ENCODE data around the gene ACTL6B. TPM values are rescaled to one million over a fixed set of nuclear protein-coding genes. Genes with fewer than 3 reads are reported as not detected.
A peak's percentile ranks its signal among the peaks of the same experiment; 100 is the strongest.
"Not testable (repeated sequence)": the region's sequence is repeated elsewhere in the genome, so short reads cannot be mapped to it uniquely, and the experiment has no call there.

Gene ACTL6B
- total RNA-seq, 4 donors from 2014 or later, result not detected

DNA sequence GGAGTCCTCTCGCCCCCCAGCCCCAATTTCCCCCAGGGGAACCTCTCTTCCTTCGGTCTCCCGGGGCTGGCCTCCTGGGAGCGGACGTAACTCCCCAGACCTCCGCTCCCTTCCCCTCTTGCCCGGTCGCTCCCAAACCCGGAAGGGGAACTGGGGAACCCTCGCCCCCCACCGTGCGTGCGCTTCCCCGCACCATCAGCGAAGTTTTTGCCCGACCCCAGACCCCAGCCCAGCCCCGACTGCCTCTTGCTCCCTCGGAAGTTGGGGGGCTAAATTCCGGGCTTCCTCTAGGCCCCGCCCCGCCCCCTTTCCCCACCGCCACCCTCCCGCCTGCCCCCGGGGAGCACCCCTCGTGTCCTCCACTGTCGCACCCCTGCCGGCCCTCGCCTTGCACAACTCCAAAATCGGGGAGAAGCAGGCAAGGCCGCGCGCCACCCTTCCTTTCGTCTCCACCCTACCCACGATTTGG, 17.7 kb upstream of the ACTL6B start:
- peak in 1 of 2 donors; percentile 94 for DNase-seq (ENCODE audit: low spot score in 2 of 2)
- TF ChIP-seq, protein P1, sequence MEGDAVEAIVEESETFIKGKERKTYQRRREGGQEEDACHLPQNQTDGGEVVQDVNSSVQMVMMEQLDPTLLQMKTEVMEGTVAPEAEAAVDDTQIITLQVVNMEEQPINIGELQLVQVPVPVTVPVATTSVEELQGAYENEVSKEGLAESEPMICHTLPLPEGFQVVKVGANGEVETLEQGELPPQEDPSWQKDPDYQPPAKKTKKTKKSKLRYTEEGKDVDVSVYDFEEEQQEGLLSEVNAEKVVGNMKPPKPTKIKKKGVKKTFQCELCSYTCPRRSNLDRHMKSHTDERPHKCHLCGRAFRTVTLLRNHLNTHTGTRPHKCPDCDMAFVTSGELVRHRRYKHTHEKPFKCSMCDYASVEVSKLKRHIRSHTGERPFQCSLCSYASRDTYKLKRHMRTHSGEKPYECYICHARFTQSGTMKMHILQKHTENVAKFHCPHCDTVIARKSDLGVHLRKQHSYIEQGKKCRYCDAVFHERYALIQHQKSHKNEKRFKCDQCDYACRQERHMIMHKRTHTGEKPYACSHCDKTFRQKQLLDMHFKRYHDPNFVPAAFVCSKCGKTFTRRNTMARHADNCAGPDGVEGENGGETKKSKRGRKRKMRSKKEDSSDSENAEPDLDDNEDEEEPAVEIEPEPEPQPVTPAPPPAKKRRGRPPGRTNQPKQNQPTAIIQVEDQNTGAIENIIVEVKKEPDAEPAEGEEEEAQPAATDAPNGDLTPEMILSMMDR (IDR thresholded peaks at IDR 0.05), result no peak
- no peak for TF ChIP-seq POLR2A (IDR thresholded peaks at IDR 0.05)
- intact Hi-C loops (cut with DNase I; ENCODE audit: low total_unique reads), result loop anchor here (5.0 kb wide), 1 partner anchor 127 kb away; no protein-coding TSS in a partner anchor
- H3K4me3 ChIP-seq (ENCODE audit: low read depth, poor library complexity, severe bottlenecking), result peak overlapping the region; percentile 86
- 0% methylated on average over 27 to 34 of the region's 34 CpGs for WGBS, 2 donors

DNA sequence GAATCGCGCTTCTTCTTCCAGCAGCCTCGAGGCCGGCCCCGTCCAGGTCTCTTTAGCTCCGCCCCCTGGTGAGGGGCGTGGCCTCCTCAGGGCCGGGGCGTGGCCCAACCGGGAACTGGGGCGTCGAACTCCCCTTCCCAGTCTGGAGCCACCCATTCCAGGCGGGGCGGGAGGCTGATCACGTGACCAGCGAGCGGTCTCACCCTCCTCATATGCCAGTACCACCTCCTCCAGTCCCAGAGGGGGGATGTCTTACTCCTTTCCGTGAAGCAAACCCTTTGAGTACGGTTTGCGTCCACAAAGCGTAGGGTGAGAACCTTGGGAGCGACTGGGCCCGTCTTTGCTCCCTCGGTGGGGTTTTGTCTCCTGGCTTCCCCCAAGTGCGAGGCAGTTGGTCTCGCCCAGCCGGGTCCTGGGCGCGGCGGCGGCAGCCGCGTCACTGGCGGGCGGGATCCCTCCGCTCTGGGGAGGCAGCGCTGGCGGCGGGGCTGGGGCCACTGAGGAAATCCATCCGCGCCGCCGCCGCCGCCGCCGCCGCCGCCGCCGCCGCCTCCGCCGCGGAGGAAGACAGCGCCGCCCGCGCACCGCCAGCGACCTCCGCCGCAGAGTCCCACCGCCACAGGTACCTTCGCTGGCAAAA, 17.2 kb upstream of the ACTL6B start, which contains the start of gene GNB2:
TSS of gene GNB2 (plus strand) at position 439 of the 640 bp plus-strand sequence. CDS start 2,526 bp downstream, outside the sequence.
- peak; percentile 99 to 100 for DNase-seq (ENCODE audit: low spot score in 2 of 2)
- WGBS, 2 donors, result 0 to 1% methylated on average over 26 to 41 of the region's 65 CpGs
- intact Hi-C loops (cut with DNase I; ENCODE audit: low total_unique reads), result loop anchor here (5.0 kb wide), 1 partner anchor 126 kb away; no protein-coding TSS in a partner anchor
- peak within 1 kb of the TSS; percentile 86 for H3K4me3 ChIP-seq (ENCODE audit: low read depth, poor library complexity, severe bottlenecking)
- no peak for TF ChIP-seq POLR2A (IDR thresholded peaks at IDR 0.05)
- TF ChIP-seq, protein P1 (IDR thresholded peaks at IDR 0.05), result peak in 1 of 3 donors; percentile 32

DNA sequence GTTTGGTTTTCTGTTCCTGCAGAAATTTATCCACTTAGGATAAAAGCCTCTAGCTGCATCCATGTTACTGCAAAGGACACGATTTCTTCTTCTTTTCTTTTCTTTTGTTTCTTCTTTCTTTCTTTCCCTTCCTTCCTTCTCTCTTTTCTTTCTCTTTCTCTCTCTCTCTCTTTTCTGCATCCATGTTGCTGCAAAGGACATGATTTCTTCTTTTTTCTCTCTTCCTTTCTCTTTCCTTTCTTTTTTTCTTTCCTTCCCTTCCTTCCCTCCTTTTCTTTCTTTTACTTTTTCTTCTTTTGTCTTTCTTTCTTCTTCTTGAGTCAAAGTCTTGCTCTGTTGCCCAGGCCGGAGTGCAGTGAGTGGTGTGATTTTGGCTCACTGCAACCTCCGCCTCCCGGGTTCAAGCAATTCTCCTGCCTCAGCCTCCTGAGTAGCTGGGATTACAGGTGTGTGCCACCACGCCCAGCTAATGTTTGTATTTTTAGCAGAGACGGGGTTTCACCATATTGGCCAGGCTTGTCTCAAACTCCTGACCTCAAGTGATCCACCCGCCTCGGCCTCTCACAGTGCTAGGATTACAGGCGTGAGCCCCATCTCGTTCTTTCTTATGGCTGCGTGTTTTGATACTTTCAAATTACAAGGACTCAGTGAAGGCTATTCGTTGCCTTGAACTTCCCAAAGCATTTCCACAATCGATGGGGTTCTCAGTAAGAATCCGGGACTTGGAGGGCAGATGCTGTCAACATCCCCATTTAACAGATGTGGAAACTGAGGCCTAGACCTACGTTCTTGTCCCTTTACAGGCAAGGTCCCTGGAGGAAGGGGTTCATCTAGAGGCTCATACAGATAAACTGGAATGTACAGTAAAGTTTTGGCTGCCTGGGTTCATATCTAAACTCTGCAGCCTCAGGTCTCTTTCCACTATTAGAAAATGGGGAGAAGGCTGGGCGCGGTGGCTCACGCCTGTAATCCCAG, 15.4 kb upstream of the ACTL6B start:
- intact Hi-C loops (cut with DNase I; ENCODE audit: low total_unique reads), result loop anchor here (5.0 kb wide), 1 partner anchor 124 kb away; no protein-coding TSS in a partner anchor
- DNase-seq (ENCODE audit: low spot score in 2 of 2), result no peak
- TF ChIP-seq, protein P1 (IDR thresholded peaks at IDR 0.05), result no peak
- TF ChIP-seq POLR2A (IDR thresholded peaks at IDR 0.05), result no peak
- 93% methylated on average over 18 of the region's 18 CpGs for WGBS, 2 donors
- no peak overlapping the region for H3K4me3 ChIP-seq (ENCODE audit: low read depth, poor library complexity, severe bottlenecking)

DNA sequence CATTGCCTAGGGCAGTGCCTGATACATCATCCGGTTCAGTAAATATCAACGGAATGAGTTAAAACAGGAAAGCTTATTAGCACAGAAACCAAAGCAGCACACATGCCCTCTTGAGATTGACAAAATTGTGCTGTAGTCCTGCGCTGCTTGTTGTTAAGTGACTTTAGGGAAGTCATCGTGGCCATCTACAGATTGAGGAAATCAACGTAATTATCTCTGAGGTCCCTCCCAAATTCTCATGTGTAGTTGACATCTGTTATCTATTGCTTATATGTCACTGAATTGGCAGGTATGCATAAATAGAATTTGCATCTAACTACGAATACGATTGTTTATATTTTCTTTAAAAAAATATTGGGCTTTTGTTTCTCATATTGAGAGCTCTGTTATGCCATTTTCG, 13.8 kb upstream of the ACTL6B start:
- intact Hi-C loops (cut with DNase I; ENCODE audit: low total_unique reads), result loop anchor here (5.0 kb wide), 1 partner anchor 123 kb away; no protein-coding TSS in a partner anchor

DNA sequence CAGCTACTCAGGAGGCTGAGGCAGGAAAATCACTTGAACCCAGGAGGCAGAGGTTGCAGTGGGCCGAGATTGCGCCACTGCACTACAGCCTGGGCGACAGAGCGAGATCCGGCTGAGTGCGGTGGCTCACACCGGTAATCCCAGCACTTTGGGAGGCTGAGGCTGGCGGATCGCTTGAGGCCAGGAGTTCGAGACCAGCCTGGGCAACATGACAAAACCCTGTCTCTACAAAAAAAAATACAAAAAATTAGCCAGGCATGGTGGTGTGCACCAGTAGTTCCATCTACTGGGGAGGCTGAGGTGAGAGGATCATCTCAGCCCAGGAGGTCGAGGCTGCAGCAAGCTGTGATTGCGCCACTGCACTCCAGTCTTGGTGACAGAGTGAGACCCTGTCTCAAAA, 12.9 kb upstream of the ACTL6B start:
- WGBS, 2 donors, result 95 to 96% methylated on average over 12 of the region's 12 CpGs
- intact Hi-C loops (cut with DNase I; ENCODE audit: low total_unique reads); H3K4me3 ChIP-seq (ENCODE audit: low read depth, poor library complexity, severe bottlenecking); DNase-seq (ENCODE audit: low spot score in 2 of 2): not testable (repeated sequence)

More for the DNA sequence above, 13.8 kb upstream of the ACTL6B start:
- DNase-seq (ENCODE audit: low spot score in 2 of 2), result no peak
- TF ChIP-seq POLR2A (IDR thresholded peaks at IDR 0.05), result no peak
- TF ChIP-seq, protein P1 (IDR thresholded peaks at IDR 0.05), result no peak
- H3K4me3 ChIP-seq (ENCODE audit: low read depth, poor library complexity, severe bottlenecking), result no peak overlapping the region
- WGBS, 2 donors, result 61 to 65% methylated on average over 8 of the region's 8 CpGs

DNA sequence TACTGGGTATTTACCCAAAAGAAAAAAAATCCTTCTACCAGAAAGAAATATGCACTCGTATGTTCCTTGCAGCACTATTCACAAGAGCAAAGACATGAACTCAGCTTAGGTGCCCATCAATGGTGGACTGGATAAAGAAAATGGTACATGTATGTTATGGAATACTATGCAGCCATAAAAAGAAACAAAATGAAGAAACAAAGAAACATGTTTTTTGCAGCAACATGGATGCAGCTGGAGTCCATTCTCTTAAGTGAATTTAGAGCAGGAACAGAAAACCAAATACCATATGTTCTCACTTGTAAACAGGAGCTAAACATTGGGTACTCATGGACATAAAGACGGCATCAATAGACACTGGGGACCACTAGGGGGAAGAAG, 11.8 kb upstream of the ACTL6B start:
- H3K4me3 ChIP-seq (ENCODE audit: low read depth, poor library complexity, severe bottlenecking), result no peak overlapping the region
- DNase-seq (ENCODE audit: low spot score in 2 of 2), result no peak
- intact Hi-C loops (cut with DNase I; ENCODE audit: low total_unique reads), result no loop called here
- TF ChIP-seq, protein P1 (IDR thresholded peaks at IDR 0.05), result no peak
- no peak for TF ChIP-seq POLR2A (IDR thresholded peaks at IDR 0.05)
- 75 to 83% methylated on average over 2 of the region's 2 CpGs for WGBS, 2 donors
